B cell (primary cell): Measurements from ENCODE around the gene SP7. TPM values are rescaled to one million over a fixed set of nuclear protein-coding genes. Genes with fewer than 3 reads are reported as not detected.
"Not testable (repeated sequence)": the region's sequence is repeated elsewhere in the genome, so short reads cannot be mapped to it uniquely, and the experiment has no call there.

ENCODE experiments used
- ATAC-seq: fragments of 200-7000 bp; cut with Tn5 transposase; one replicate; pipeline ENCODE4 v1.10.0; 2021; ENCODE audit warnings: low read depth, mild to moderate bottlenecking, moderate number of reproducible peaks, moderate library complexity
- CTCF ChIA-PET: fragments of 350-600 bp; sonication (Branson Sonifier 250); formaldehyde crosslinking; loops from one replicate; lab custom pipeline; 2021; ENCODE audit warnings: antibody characterized with exemption, inconsistent platforms; lab: Charles Lee
- POLR2A ChIA-PET: fragments of 350-600 bp; sonication (Branson Sonifier 250); formaldehyde crosslinking; loops from one replicate; lab custom pipeline; 2021; ENCODE audit warnings: antibody characterized with exemption; lab: Charles Lee
- DNase-seq: peaks from one replicate; pipeline ENCODE4 v3.0.0; 2013
- H2AFZ ChIP-seq: 2 replicates; pipeline ENCODE4 v1.6.1; 2012; ENCODE audit warnings: mild to moderate bottlenecking, low read depth, low read length; ENCODE audit not compliant: insufficient read depth, poor library complexity, severe bottlenecking
- H3K27ac ChIP-seq, 2 donors: 1 replicate in 1 of 2; 2 replicates in 1 of 2; pipeline ENCODE4 v1.5.1; 2012 to 2013; ENCODE audit warnings: low read length in 2 of 2, mild to moderate bottlenecking in 2 of 2, moderate library complexity in 1 of 2
- H3K27me3 ChIP-seq, 4 experiments: fragments of 200-600 bp in 1 of 4; sonication (generic) in 1 of 4; replicated peaks in 1 of 4; 1 replicate in 2 of 4; 2 replicates in 2 of 4; pipeline versions ENCODE4 v1.6.1 to v1.7.0; 2013 to 2016; ENCODE audit warnings: low read length in 3 of 4, mild to moderate bottlenecking in 2 of 4, mixed read lengths in 1 of 4, moderate library complexity in 1 of 4; ENCODE audit not compliant: insufficient read depth in 4 of 4, control insufficient read depth in 3 of 4; ENCODE audit errors: control extremely low read depth in 1 of 4
- H3K36me3 ChIP-seq, 2 experiments: replicated peaks in 1 of 2; 1 replicate in 1 of 2; 2 replicates in 1 of 2; pipeline versions ENCODE4 v1.6.1 to v1.7.1; 2013; ENCODE audit warnings: low read length in 1 of 2; ENCODE audit not compliant: insufficient read depth in 2 of 2, control insufficient read depth in 1 of 2; ENCODE audit errors: control extremely low read depth in 1 of 2, extremely low read depth in 1 of 2
- H3K4me1 ChIP-seq, 2 donors: fragments of 200-600 bp in 1 of 2; sonication (generic) in 1 of 2; 1 replicate in 1 of 2; 2 replicates in 1 of 2; pipeline versions ENCODE4 v1.5.1 to v1.6.1; 2013 to 2017; ENCODE audit warnings: low read length in 2 of 2; ENCODE audit not compliant: control insufficient read depth in 2 of 2, insufficient read depth in 2 of 2
- H3K4me2 ChIP-seq: replicated peaks from 2 replicates; pipeline ENCODE3; 2012; ENCODE audit warnings: mild to moderate bottlenecking, low read depth, low read length; ENCODE audit not compliant: poor library complexity, severe bottlenecking
- H3K4me3 ChIP-seq, 5 experiments: fragments of 200-600 bp in 1 of 5; sonication (generic) in 1 of 5; 1 replicate in 3 of 5; 2 replicates in 2 of 5; pipeline versions ENCODE4 v1.5.1 to v1.7.0; 2011 to 2016; ENCODE audit warnings: low read length in 4 of 5, mild to moderate bottlenecking in 4 of 5, low read depth in 2 of 5, control low read depth in 1 of 5, moderate library complexity in 1 of 5; ENCODE audit not compliant: insufficient read depth in 1 of 5; ENCODE audit errors: control extremely low read depth in 1 of 5, extremely low read depth in 1 of 5
- H3K79me2 ChIP-seq: fragments of 200-600 bp; sonication (generic); one replicate; pipeline ENCODE4 v1.6.0; 2016; ENCODE audit warnings: low read length; ENCODE audit not compliant: control insufficient read depth, insufficient read depth
- H3K9ac ChIP-seq: fragments of 200-600 bp; sonication (generic); 2 replicates; pipeline ENCODE4 v1.6.1; 2017; ENCODE audit warnings: mild to moderate bottlenecking, low read length, moderate library complexity
- H3K9me3 ChIP-seq, 3 donors: one replicate each; pipeline versions ENCODE4 v1.6.1 to v1.7.1; 2013; ENCODE audit warnings: low read length in 2 of 3; ENCODE audit not compliant: control insufficient read depth in 2 of 3, insufficient read depth in 1 of 3; ENCODE audit errors: control extremely low read depth in 1 of 3
- H4K20me1 ChIP-seq: 2 replicates; pipeline ENCODE4 v1.6.0; 2012; ENCODE audit warnings: mild to moderate bottlenecking, low read length; ENCODE audit not compliant: insufficient read depth, control insufficient read depth, poor library complexity, severe bottlenecking
- H3K27ac Mint-ChIP-seq: one replicate; pipeline ENCODE4 v1.8.0; 2021; ENCODE audit warnings: mixed read lengths
- H3K27me3 Mint-ChIP-seq: one replicate; pipeline ENCODE4 v1.8.0; 2021; ENCODE audit warnings: mixed read lengths
- H3K4me1 Mint-ChIP-seq: one replicate; pipeline ENCODE4 v1.8.0; 2021; ENCODE audit warnings: mixed read lengths
- H3K4me3 Mint-ChIP-seq: one replicate; pipeline ENCODE4 v1.8.0; 2021; ENCODE audit warnings: mixed read lengths
- H3K9me3 Mint-ChIP-seq: one replicate; pipeline ENCODE4 v1.8.0; 2022; ENCODE audit warnings: mixed read lengths; ENCODE audit not compliant: insufficient read depth
- EZH2 ChIP-seq: IDR thresholded peaks from 2 replicates; pipeline ENCODE4 v1.6.1; 2012; ENCODE audit warnings: borderline replicate concordance, low read depth, mild to moderate bottlenecking, moderate library complexity, low read length; ENCODE audit not compliant: insufficient read depth, poor library complexity, severe bottlenecking
- WGBS: methylation state at CpG from one replicate; pipeline ENCODE4 v1.1.5; 2013; ENCODE audit warnings: missing lambda C conversion rate; ENCODE audit not compliant: insufficient coverage; 5-methylcytosine and 5-hydroxymethylcytosine counted together
- intact Hi-C: fragments of 100-400 bp; cut with micrococcal nuclease; formaldehyde crosslinking; loops from one replicate; pipeline ENCODE4 v1.10.0; 2022
- polyA plus RNA-seq: library from polyadenylated mRNA; depleted of rRNA; stranded (reverse); fragments of >200 nt; gene quantifications from 2 replicates; pipeline ENCODE4 v1.2.3, GENCODE V29; 2012
- total RNA-seq, 2 donors: library from RNA; stranded (reverse); fragments of 120-200 nt in 1 of 2; gene quantifications; 1 replicate in 1 of 2; 2 replicates in 1 of 2; pipeline versions ENCODE4 v1.2.3 to v1.2.4, GENCODE V29; 2013 to 2022
- TF ChIP-seq, protein P1 (sequence below): fragments of 200-600 bp; IDR thresholded peaks from one replicate; pipeline ENCODE4 v1.8.0; 2022; ENCODE audit warnings: antibody characterized with exemption, mild to moderate bottlenecking

Gene SP7
- total and polyA plus RNA-seq, 2 donors (not counting 1 experiment from before 2014, with no cell fraction given) = 0.34 TPM; not detected in 1

DNA sequence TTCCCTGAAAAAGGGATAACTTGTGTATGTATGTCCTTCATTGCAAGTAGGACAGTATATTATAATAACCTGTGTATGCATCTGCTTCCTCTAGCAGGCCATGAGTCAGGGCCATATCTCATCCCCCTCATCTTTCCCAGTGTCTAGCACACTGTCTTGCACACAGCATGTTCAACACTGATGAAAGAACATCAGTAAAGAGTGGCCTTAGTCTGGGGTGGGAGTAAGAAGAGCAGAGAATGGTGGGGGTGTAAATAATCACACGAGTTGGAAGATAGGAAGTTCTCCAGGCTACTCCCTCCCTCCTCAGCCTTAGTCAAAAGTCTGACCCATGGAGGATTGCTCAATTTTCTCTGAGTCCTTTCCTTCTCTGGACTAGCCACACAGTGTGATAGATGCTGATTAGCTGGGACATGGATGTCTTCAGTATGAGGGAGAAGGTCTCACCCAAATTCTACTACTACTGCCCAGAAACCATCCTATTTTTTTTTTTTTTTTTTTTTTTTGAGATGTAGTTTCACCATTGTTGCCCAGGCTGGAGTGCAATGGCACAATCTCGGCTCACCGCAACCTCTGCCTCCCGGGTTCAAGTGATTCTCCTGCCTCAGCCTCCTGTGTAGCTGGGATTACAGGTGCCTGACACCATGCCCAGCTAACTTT is 29.2 kb upstream of the SP7 start:
- peak overlapping the region; percentile 61 for H2AFZ ChIP-seq

DNA sequence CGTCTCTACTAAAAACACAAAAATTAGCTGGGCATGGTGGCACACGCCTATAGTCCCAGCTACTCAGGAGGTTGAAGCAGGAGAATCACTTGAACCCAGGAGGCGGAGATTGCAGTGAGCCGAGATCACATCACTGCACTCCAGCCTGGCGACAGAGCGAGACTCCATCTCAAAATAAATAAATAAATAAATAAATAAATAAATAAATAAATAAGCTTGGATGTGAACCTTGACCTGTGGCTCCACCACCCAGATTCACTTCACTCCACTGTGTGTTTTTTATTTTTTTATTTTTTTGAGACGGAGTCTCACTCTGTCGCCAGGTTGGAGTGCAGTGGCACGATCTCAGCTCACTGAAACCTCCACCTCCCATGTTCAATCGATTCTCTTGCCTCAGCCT is 25.5 kb upstream of the SP7 start:
- ATAC-seq, H3K9me3 ChIP-seq, H3K4me3 Mint-ChIP-seq, H3K9me3 Mint-ChIP-seq, H3K4me2 ChIP-seq, intact Hi-C loops, H3K27ac ChIP-seq, H3K4me3 ChIP-seq, H3K79me2 ChIP-seq, H3K36me3 ChIP-seq, H2AFZ ChIP-seq, H4K20me1 ChIP-seq, H3K27ac Mint-ChIP-seq, DNase-seq, POLR2A ChIA-PET, H3K27me3 ChIP-seq, H3K9ac ChIP-seq, H3K27me3 Mint-ChIP-seq: not testable (repeated sequence)
- WGBS = no CpG with 5 or more reads among the region's 10 CpGs
- peaks cover 10 to 11% of the 10 kb centered on the region in 2 donors for H3K4me1 ChIP-seq
- H3K4me1 Mint-ChIP-seq = peaks cover 10% of the 10 kb centered on the region
- CTCF ChIA-PET = interaction anchor here (0.6 to 3.1 kb wide), 3 partner anchors 9 to 148 kb away, joined by 3 to 19 read pairs (median 4); partner anchors contain the start of gene AAAS

More for the DNA sequence above, 29.2 kb upstream of the SP7 start:
- peaks cover 3% of the 10 kb centered on the region for H3K79me2 ChIP-seq
- no peaks in the 10 kb centered on the region for H4K20me1 ChIP-seq
- H3K9me3 ChIP-seq = no peaks in the 10 kb centered on the region
- TF ChIP-seq, protein P1, sequence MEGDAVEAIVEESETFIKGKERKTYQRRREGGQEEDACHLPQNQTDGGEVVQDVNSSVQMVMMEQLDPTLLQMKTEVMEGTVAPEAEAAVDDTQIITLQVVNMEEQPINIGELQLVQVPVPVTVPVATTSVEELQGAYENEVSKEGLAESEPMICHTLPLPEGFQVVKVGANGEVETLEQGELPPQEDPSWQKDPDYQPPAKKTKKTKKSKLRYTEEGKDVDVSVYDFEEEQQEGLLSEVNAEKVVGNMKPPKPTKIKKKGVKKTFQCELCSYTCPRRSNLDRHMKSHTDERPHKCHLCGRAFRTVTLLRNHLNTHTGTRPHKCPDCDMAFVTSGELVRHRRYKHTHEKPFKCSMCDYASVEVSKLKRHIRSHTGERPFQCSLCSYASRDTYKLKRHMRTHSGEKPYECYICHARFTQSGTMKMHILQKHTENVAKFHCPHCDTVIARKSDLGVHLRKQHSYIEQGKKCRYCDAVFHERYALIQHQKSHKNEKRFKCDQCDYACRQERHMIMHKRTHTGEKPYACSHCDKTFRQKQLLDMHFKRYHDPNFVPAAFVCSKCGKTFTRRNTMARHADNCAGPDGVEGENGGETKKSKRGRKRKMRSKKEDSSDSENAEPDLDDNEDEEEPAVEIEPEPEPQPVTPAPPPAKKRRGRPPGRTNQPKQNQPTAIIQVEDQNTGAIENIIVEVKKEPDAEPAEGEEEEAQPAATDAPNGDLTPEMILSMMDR = no peak
- TF ChIP-seq EZH2 = no peak
- H3K27ac Mint-ChIP-seq = peak overlapping the region; percentile 84
- H3K9me3 Mint-ChIP-seq = no peaks in the 10 kb centered on the region
- H3K27ac ChIP-seq = peak overlapping the region in 1 of 2 donors; percentile 28
- H3K36me3 ChIP-seq = no peaks in the 10 kb centered on the region
- peak overlapping the region; percentile 75 for H3K4me3 Mint-ChIP-seq
- ChIA-PET POLR2A (interaction anchor here (0.9 to 2.0 kb wide), 2 partner anchors 14 to 45 kb away, joined by 4 to 11 read pairs; partner anchors contain the start of gene SP1), CTCF (interaction anchor here (0.7 to 1.7 kb wide), 3 partner anchors 16 to 56 kb away, joined by 4 to 7 read pairs (median 4); no protein-coding TSS in a partner anchor)
- peaks cover 12 to 17% of the 10 kb centered on the region in 2 donors for H3K4me1 ChIP-seq
- H3K9ac ChIP-seq = no peak overlapping the region
- H3K27me3 ChIP-seq = no peaks in the 10 kb centered on the region
- DNase-seq (no peak), ATAC-seq (no peak)
- H3K4me1 Mint-ChIP-seq = peaks cover 13% of the 10 kb centered on the region
- H3K27me3 Mint-ChIP-seq = no peaks in the 10 kb centered on the region
- peak overlapping the region; percentile 53 for H3K4me2 ChIP-seq
- 77% methylated on average over 3 of the region's 4 CpGs for WGBS
- H3K4me3 ChIP-seq = no peak overlapping the region
- intact Hi-C loops = no loop called here
